Nephron (organoid): Measurements from ENCODE around the gene KANSL1.

Experiments
- H3K27ac Mint-ChIP-seq, 3 experiments: 2 replicates each; pipeline ENCODE4 v1.8.0; 2020; ENCODE audit warnings: mixed read lengths in 3 of 3, mild to moderate bottlenecking in 2 of 3, moderate library complexity in 1 of 3
- H3K27me3 Mint-ChIP-seq: 2 replicates; pipeline ENCODE4 v1.8.0; 2021; ENCODE audit warnings: low read depth, mild to moderate bottlenecking, moderate library complexity, mixed read lengths
- H3K36me3 Mint-ChIP-seq: 2 replicates; pipeline ENCODE4 v1.8.0; 2020; ENCODE audit warnings: low read depth, mixed read lengths
- H3K4me1 Mint-ChIP-seq: 2 replicates; pipeline ENCODE4 v1.8.0; 2020; ENCODE audit warnings: mixed read lengths
- H3K4me3 Mint-ChIP-seq, 3 experiments: 2 replicates each; pipeline ENCODE4 v1.8.0; 2020; ENCODE audit warnings: mild to moderate bottlenecking in 3 of 3, mixed read lengths in 3 of 3, moderate library complexity in 2 of 3
- H3K9me3 Mint-ChIP-seq: 2 replicates; pipeline ENCODE4 v1.8.0; 2020; ENCODE audit warnings: mixed read lengths
- CTCF ChIP-seq, 3 experiments: fragments of 200-600 bp; sonication (generic); IDR thresholded peaks; one replicate each; pipeline ENCODE4 v1.5.0; 2021; ENCODE audit warnings: antibody characterized with exemption in 3 of 3; ENCODE audit not compliant: unreplicated experiment in 3 of 3

Gene KANSL1

GRCh38 chr17:45982791-45983613 is 210.2 kb downstream of the KANSL1 start:
- Mint-ChIP-seq H3K9me3 (no peaks in the 10 kb centered on the region), H3K27ac (no peak overlapping the region), H3K27me3 (peaks cover 17% of the 10 kb centered on the region), H3K4me3 (no peak overlapping the region), H3K36me3 (no peaks in the 10 kb centered on the region), H3K4me1 (no peaks in the 10 kb centered on the region)
- TF ChIP-seq CTCF (IDR thresholded peaks at IDR 0.05; ENCODE audit: unreplicated experiment in 3 of 3) = no peak

- H3K27me3 Mint-ChIP-seq = peaks cover 17% of the 10 kb centered on the region
- H3K4me1 Mint-ChIP-seq = no peaks in the 10 kb centered on the region
- H3K27ac Mint-ChIP-seq = no peak overlapping the region
- no peak overlapping the region for H3K4me3 Mint-ChIP-seq
- no peaks in the 10 kb centered on the region for H3K9me3 Mint-ChIP-seq
- no peak for TF ChIP-seq CTCF (IDR thresholded peaks at IDR 0.05; ENCODE audit: unreplicated experiment in 3 of 3)
- H3K36me3 Mint-ChIP-seq = no peaks in the 10 kb centered on the region
Measured at GRCh38 chr17:45981306-45981705, 211.9 kb downstream of the KANSL1 start.

- H3K9me3 Mint-ChIP-seq = no peaks in the 10 kb centered on the region
- H3K27me3 Mint-ChIP-seq = peaks cover 15% of the 10 kb centered on the region
- no peaks in the 10 kb centered on the region for H3K4me1 Mint-ChIP-seq
- no peak overlapping the region for H3K27ac Mint-ChIP-seq
- TF ChIP-seq CTCF (IDR thresholded peaks at IDR 0.05; ENCODE audit: unreplicated experiment in 3 of 3) = no peak
- H3K36me3 Mint-ChIP-seq = no peaks in the 10 kb centered on the region
- no peak overlapping the region for H3K4me3 Mint-ChIP-seq
Measured at GRCh38 chr17:45980855-45981254, 212.4 kb downstream of the KANSL1 start.
